Muscle layer of colon (tissue), 2 donors: Measurements from ENCODE around the gene JAKMIP1.

Experiments
- H3K27ac ChIP-seq: one replicate; pipeline ENCODE4 v1.7.0; 2013; ENCODE audit warnings: low read depth, mild to moderate bottlenecking, low read length, moderate library complexity
- H3K27me3 ChIP-seq, 2 donors: one replicate each; pipeline ENCODE4 v1.7.0; 2013; ENCODE audit warnings: low read length in 2 of 2, mild to moderate bottlenecking in 2 of 2; ENCODE audit not compliant: insufficient read depth in 2 of 2, control insufficient read depth in 1 of 2
- H3K36me3 ChIP-seq: one replicate; pipeline ENCODE4 v1.7.0; 2013; ENCODE audit warnings: mild to moderate bottlenecking, low read length; ENCODE audit not compliant: insufficient read depth
- H3K4me1 ChIP-seq: one replicate; pipeline ENCODE4 v1.7.0; 2013; ENCODE audit warnings: mild to moderate bottlenecking, low read length; ENCODE audit not compliant: insufficient read depth
- H3K4me3 ChIP-seq, 2 donors: one replicate each; pipeline ENCODE4 v1.7.0; 2013; ENCODE audit warnings: low read length in 2 of 2, low read depth in 1 of 2, mild to moderate bottlenecking in 1 of 2, moderate library complexity in 1 of 2
- H3K9ac ChIP-seq: one replicate; pipeline ENCODE4 v1.7.0; 2013; ENCODE audit warnings: low read length
- H3K9me3 ChIP-seq: one replicate; pipeline ENCODE4 v1.7.0; 2013; ENCODE audit warnings: mild to moderate bottlenecking, low read length
- donor health status: abdominal sarcoma.
- donor health status: Adenocarcinoma of cecum.

The JAKMIP1 gene

GRCh38 chr4:6078560-6078959 is 121.8 kb downstream of the JAKMIP1 start:
- Histone ChIP-seq H3K9ac (no peak overlapping the region), H3K4me3 (no peak overlapping the region), H3K27ac (no peak overlapping the region), H3K4me1 (no peaks in the 10 kb centered on the region), H3K27me3 (no peaks in the 10 kb centered on the region), H3K36me3 (no peaks in the 10 kb centered on the region), H3K9me3 (no peaks in the 10 kb centered on the region)

GRCh38 chr4:6076391-6076790 is 124.0 kb downstream of the JAKMIP1 start:
- H3K36me3 ChIP-seq = no peaks in the 10 kb centered on the region
- no peaks in the 10 kb centered on the region for H3K9me3 ChIP-seq
- no peak overlapping the region for H3K9ac ChIP-seq
- H3K4me3 ChIP-seq = no peak overlapping the region
- H3K27ac ChIP-seq = no peak overlapping the region
- no peaks in the 10 kb centered on the region for H3K4me1 ChIP-seq
- no peaks in the 10 kb centered on the region for H3K27me3 ChIP-seq

- no peaks in the 10 kb centered on the region for H3K4me1 ChIP-seq
- H3K27ac ChIP-seq = no peak overlapping the region
- no peak overlapping the region for H3K4me3 ChIP-seq
- H3K9me3 ChIP-seq = no peaks in the 10 kb centered on the region
- H3K9ac ChIP-seq = no peak overlapping the region
- no peaks in the 10 kb centered on the region for H3K27me3 ChIP-seq
- H3K36me3 ChIP-seq = no peaks in the 10 kb centered on the region
Observed at GRCh38 chr4:6074758-6075157, 125.6 kb downstream of the JAKMIP1 start.

- H3K9me3 ChIP-seq = no peaks in the 10 kb centered on the region
- no peaks in the 10 kb centered on the region for H3K4me1 ChIP-seq
- no peak overlapping the region for H3K4me3 ChIP-seq
- H3K36me3 ChIP-seq = no peaks in the 10 kb centered on the region
- H3K9ac ChIP-seq = no peak overlapping the region
- H3K27ac ChIP-seq = no peak overlapping the region
- H3K27me3 ChIP-seq = no peaks in the 10 kb centered on the region
Observed at GRCh38 chr4:6071959-6072720, 128.2 kb downstream of the JAKMIP1 start.

- H3K9ac ChIP-seq = no peak overlapping the region
- no peaks in the 10 kb centered on the region for H3K27me3 ChIP-seq
- H3K4me3 ChIP-seq = no peak overlapping the region
- no peaks in the 10 kb centered on the region for H3K9me3 ChIP-seq
- H3K36me3 ChIP-seq = no peaks in the 10 kb centered on the region
- no peaks in the 10 kb centered on the region for H3K4me1 ChIP-seq
- H3K27ac ChIP-seq = no peak overlapping the region
Observed at GRCh38 chr4:6071191-6071958, 129.0 kb downstream of the JAKMIP1 start.

GRCh38 chr4:6069845-6070709 is 130.3 kb downstream of the JAKMIP1 start:
- Histone ChIP-seq H3K9me3 (no peaks in the 10 kb centered on the region), H3K27me3 (no peaks in the 10 kb centered on the region)

GRCh38 chr4:6068986-6069385 is 131.4 kb downstream of the JAKMIP1 start:
- Histone ChIP-seq H3K9ac (no peak overlapping the region), H3K9me3 (no peaks in the 10 kb centered on the region), H3K27ac (no peak overlapping the region), H3K4me3 (no peak overlapping the region), H3K4me1 (no peaks in the 10 kb centered on the region), H3K27me3 (no peaks in the 10 kb centered on the region), H3K36me3 (no peaks in the 10 kb centered on the region)

More at GRCh38 chr4:6069845-6070709, 130.3 kb downstream of the JAKMIP1 start:
- no peak overlapping the region for H3K4me3 ChIP-seq
- no peak overlapping the region for H3K9ac ChIP-seq
- H3K4me1 ChIP-seq = no peaks in the 10 kb centered on the region
- H3K27ac ChIP-seq = no peak overlapping the region
- H3K36me3 ChIP-seq = no peaks in the 10 kb centered on the region

GRCh38 chr4:6065934-6066590 is 134.3 kb downstream of the JAKMIP1 start:
- no peaks in the 10 kb centered on the region for H3K9me3 ChIP-seq
- H3K36me3 ChIP-seq = no peaks in the 10 kb centered on the region
- no peaks in the 10 kb centered on the region for H3K27me3 ChIP-seq
- no peaks in the 10 kb centered on the region for H3K4me1 ChIP-seq
- no peak overlapping the region for H3K9ac ChIP-seq
- no peak overlapping the region for H3K27ac ChIP-seq
- no peak overlapping the region for H3K4me3 ChIP-seq

GRCh38 chr4:6065166-6065565 is 135.2 kb downstream of the JAKMIP1 start:
- Histone ChIP-seq H3K27ac (no peak overlapping the region), H3K27me3 (no peaks in the 10 kb centered on the region), H3K36me3 (no peaks in the 10 kb centered on the region), H3K9ac (no peak overlapping the region), H3K9me3 (peaks cover 3% of the 10 kb centered on the region), H3K4me1 (no peaks in the 10 kb centered on the region), H3K4me3 (no peak overlapping the region)

- Histone ChIP-seq H3K27me3 (no peaks in the 10 kb centered on the region), H3K27ac (no peak overlapping the region)
Observed at GRCh38 chr4:6064383-6064782, 136.0 kb downstream of the JAKMIP1 start.

GRCh38 chr4:6063684-6064083 is 136.7 kb downstream of the JAKMIP1 start:
- Histone ChIP-seq H3K9me3 (peaks cover 8% of the 10 kb centered on the region), H3K9ac (no peak overlapping the region), H3K27ac (no peak overlapping the region), H3K27me3 (no peaks in the 10 kb centered on the region), H3K4me3 (no peak overlapping the region), H3K36me3 (no peaks in the 10 kb centered on the region), H3K4me1 (no peaks in the 10 kb centered on the region)

More at GRCh38 chr4:6064383-6064782, 136.0 kb downstream of the JAKMIP1 start:
- Histone ChIP-seq H3K9ac (no peak overlapping the region), H3K9me3 (peaks cover 6% of the 10 kb centered on the region), H3K4me3 (no peak overlapping the region), H3K36me3 (no peaks in the 10 kb centered on the region), H3K4me1 (no peaks in the 10 kb centered on the region)
